GM19099 (cell line): Measurements from ENCODE around the gene GNAT2.

Experiments used
- POLR2A ChIP-seq: IDR thresholded peaks from 3 replicates; pipeline ENCODE4 v1.6.1; 2011; ENCODE audit warnings: low read depth; ENCODE audit not compliant: insufficient read length; ENCODE audit errors: extremely low read depth

The GNAT2 gene

DNA sequence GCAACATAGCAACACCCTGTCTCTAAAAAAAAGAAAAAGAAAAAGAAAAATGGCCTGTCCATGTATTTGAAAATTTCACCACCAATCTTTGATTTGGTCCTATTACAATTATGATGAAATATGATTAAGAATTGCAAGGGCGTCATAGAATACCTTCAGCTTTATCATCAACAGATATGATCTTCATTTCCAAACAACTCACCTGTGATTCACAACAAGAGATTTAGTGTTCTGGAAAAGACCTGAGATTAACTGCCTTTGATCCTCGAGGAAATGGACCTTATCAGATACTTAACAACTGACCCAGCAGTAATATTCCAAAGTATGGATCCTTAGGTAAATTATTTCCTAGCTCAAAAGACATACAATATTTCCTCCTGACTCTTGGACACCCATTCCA, 33.0 kb upstream of the GNAT2 start:
- TF ChIP-seq POLR2A, result no peak

DNA sequence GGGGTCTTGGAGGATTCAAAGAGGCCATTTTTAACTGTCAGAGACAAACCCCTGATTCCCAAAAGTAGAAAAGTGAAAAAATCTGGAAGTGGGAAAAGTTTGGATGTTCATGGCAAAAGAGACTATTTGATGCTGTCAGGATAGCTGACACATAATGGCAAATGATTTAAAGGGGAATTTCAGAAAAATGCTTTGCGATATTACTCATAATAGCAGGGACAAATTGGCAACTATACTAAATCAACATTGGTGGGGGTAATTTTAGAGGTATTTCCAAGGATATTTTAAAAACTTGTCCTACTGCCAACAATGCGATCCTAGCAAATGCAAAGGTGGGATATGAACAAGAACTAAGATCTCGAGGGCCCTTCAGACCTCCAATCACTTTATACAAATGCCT, 31.2 kb upstream of the GNAT2 start:
- TF ChIP-seq POLR2A, result no peak

GRCh38 chr1:109649491-109649914, 30.1 kb upstream of the GNAT2 start:
- no peak for TF ChIP-seq POLR2A

- TF ChIP-seq POLR2A, result no peak
These were observed 25.3 kb upstream of the GNAT2 start for GRCh38 chr1:109644670-109645069.

DNA sequence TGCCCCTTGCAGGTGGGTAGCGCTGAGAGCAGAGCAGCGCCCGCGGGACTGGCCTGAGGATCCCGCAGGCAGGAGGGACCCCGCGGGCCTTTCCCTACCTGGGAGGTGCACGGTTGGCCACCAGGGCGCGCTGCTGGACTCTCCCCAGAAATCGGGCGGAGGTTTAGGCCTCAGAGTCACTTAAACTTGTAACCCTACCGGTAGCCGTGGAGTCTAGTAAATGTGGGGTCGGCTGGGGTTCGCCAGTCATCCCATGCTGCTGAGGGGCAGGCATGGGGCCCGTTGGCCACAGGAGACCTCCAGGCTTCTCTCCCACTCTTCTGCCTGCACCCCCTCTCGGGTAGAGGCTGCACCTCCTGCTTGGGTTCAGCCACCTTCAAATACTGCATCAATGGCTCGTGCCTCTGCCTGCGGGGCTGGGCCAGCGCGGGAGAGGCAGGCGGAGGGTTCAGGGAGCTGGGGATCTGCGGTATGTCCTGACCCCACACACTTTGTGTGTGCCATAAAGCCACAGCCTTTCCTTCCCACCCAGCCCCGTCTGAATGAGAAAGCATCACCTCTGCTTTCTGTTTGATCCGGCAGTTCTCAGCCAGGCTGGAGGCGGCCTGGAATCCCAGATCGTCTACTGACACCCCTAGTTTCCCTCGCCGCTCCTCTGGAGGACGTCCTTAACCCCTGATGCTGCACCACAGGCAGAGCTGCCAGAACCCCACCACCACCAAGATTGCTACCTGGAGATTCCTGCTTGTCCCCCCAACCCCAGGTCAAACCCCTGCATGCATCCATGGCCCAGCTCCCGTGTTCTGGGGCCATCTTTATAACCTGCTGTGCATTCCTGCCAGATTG, 24.2 kb upstream of the GNAT2 start:
- no peak for TF ChIP-seq POLR2A

- TF ChIP-seq POLR2A, result no peak
These were observed 23.2 kb upstream of the GNAT2 start for GRCh38 chr1:109642626-109643025.

GRCh38 chr1:109641861-109642260, 22.4 kb upstream of the GNAT2 start:
- TF ChIP-seq POLR2A, result no peak

- no peak for TF ChIP-seq POLR2A
These were observed 21.8 kb upstream of the GNAT2 start for GRCh38 chr1:109641078-109641740.

GRCh38 chr1:109640285-109640865, 21.0 kb upstream of the GNAT2 start:
- no peak for TF ChIP-seq POLR2A

- TF ChIP-seq POLR2A, result no peak
These were observed 20.4 kb upstream of the GNAT2 start for GRCh38 chr1:109639841-109640184.

DNA sequence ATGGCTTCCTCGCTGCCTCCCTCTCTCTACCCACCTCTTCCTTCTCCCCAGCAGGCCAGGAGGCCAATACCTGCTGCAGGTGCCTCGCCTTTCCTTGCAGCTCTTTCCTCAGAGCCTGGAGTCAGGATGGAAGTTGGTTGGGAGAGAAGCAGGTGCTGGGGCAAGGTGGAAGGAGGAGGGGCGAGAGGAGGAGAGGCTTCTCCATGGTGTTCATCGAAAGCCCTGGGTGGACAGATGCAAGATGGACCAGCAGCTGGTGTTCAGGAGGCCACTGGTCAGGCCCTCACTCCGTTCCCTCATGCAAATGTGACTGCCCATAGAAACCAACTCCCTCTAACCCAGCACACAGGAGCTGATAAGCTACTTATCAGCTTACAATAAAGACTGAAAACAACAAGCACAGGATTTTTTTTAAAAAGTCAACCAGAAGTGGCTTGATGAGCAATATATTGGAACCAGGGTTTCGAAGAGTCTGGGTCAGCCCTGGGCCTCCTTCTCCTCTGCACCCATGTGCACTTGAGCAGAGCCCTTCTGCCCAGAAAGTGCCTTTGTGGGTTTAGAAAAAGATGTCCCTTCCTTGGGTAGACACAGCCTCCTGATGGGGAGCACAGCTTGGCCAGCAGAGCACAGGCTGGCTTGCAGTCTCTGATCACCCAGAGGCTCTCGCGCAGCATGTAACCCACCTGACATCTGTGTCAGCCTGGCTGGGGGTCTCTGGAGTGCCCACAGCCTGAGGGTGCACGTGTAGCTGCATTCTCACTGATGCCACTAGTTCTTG, 19.8 kb upstream of the GNAT2 start:
- no peak for TF ChIP-seq POLR2A

GRCh38 chr1:109637446-109637845, 18.0 kb upstream of the GNAT2 start:
- no peak for TF ChIP-seq POLR2A

DNA sequence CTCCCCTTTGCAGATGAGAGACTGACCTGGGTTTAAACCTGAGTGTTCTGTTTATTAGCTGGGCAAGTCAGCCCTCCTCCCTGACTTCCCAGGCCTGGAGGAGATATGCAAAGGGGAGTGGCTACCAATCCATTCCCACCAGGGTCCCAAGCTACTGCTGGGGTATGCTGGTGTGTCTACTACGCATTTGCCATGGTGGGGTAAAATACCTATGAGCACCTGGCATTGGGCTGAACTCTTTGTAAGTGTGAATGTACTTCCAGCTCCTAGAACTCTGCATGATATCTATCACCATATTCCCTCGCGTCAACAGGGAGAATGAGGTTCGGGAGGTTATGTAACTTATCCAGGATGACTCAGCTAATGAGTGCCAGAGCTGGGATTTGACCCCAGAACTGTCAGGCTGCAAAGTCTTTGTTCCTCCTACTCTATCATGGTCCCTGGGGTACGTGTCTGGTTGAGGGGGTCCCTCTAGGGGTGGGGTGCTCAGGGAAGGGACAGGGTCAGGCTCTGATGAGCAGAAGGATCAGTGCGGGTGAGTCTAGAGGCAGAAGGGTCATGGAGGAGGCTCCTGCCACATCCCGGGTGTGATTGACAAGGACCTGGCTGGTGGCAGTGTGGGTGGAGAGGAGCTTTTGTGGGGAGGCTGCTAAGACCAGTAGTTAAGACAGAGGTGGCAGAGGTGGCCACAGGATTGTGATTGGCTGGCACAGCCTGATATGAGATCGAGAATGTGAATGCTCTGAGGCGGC, 17.0 kb upstream of the GNAT2 start:
- no peak for TF ChIP-seq POLR2A

- TF ChIP-seq POLR2A, result no peak
These were observed 16.4 kb upstream of the GNAT2 start for GRCh38 chr1:109635862-109636200.

DNA sequence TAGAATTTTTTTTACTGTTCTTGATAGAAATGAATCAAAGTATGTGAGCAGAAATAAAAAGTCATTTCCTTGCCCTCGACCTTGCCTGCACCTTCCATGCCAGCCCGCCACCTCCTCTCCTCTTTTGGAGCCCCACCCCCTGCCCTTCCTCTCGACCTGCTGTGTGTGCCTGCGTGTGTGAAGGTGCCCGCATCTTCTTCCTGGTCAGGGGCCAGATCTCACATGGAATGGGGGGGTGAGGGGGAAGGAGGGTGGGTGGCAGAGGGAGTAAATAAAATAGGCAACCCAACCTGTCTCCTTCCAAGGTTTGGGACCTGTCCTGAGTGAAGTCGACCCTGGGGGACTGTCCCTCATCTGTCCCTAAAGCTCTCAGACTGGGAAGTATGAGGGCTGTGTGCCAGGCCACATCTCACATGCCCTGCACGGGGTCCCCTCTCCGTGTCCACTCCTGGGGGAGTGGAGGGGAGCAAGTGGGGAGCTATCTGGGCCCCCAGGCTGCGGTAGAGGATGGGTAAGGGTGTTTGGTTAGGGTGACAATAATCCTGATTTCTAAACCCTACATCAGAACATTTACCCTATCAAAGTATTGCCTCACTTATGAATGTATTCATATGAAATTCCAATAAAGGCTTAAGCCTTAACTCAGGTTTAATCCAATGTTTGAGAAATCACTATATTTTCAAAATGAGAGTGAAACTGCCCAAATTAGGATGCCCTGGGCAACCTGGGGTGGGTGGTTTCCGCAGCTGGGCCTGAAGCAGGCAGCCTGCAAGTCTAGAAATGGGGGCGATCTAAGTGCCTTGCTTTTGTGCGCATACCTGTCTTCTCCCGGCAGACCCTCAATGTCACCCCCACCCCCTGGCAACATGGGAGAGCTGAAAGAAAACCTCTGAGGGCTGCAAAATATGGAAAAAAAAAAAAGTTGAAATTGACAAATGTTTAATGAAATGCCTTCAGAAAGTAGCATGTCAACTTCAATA, 15.6 kb upstream of the GNAT2 start:
- TF ChIP-seq POLR2A, result no peak
